Erythroblast (primary cell): ENCODE results near the gene ZNF487.

Experiments used
- GATA1 ChIP-seq: IDR thresholded peaks from 2 replicates; pipeline ENCODE4 v1.6.1; 2011; ENCODE audit warnings: low read depth, mild to moderate bottlenecking, control low read depth, low read length, moderate library complexity
- POLR2A ChIP-seq: IDR thresholded peaks from 2 replicates; pipeline ENCODE4 v1.6.1; 2011; ENCODE audit warnings: mild to moderate bottlenecking, low read length

- TF ChIP-seq POLR2A (no peak), GATA1 (no peak)
These were observed 21.3 kb downstream of the ZNF487 start for GRCh38 chr10:43458227-43458626.
